NCI-H2029 treated with DMSO at 0.1 percent for 48 hours (cell line): ENCODE results near the gene GGA2.
"Not testable (repeated sequence)": the region's sequence is repeated elsewhere in the genome, so short reads cannot be mapped to it uniquely, and the experiment has no call there.

Experiments used
- DNase-seq: peaks from one replicate; lab custom pipeline; 2025; lab: John Stamatoyannopoulos, UW

GGA2 gene

GRCh38 chr16:23524886-23525285 is 14.6 kb upstream of the GGA2 start:
- DNase-seq: no peak

GRCh38 chr16:23523876-23524385 is 13.6 kb upstream of the GGA2 start:
- DNase-seq: no peak

DNA sequence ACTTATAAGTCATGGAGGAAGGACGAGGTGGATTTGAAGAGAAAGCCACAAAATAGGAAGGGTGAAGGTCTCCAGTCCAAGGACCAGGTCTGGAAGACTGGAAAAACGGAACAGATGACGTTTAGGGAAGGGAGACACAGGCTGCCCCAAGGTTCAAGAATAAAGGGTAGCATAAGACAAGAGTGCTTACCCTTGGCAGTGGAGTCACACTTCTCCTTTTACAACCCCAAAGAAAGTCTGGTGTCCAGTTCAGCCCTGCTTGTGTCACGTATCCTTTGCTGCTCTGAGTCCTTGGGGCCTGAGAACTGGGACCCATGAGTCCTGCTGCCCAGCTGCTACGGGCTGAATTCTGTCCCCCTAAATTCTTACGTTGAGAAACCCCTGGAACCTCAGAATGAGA is 13.0 kb upstream of the GGA2 start:
- no peak for DNase-seq

GRCh38 chr16:23521965-23522364 is 11.7 kb upstream of the GGA2 start:
- DNase-seq: no peak

- DNase-seq: no peak
Measured at GRCh38 chr16:23521037-23521743, 10.9 kb upstream of the GGA2 start.

DNA sequence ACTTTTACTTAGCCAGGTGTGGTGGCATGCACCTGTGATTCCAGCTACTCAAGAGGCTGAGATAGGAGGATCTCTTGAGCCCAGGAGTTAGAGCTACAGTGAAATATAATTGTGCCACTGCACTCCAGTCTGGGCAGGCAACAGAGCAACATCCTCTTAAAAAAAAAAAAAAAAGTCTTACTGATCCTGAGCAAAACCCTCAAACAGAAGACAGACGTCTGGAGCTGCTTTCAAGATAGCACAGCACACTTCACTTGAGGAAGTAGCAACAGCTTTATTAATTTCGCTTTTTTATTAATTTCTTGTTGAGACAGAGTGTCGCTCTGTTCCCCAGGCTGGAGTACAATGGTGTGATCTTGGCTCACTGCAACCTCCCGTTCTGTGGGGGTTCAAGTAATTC is 10.2 kb upstream of the GGA2 start:
- DNase-seq: no peak

- DNase-seq: no peak
Measured at GRCh38 chr16:23519282-23519681, 9.0 kb upstream of the GGA2 start.

DNA sequence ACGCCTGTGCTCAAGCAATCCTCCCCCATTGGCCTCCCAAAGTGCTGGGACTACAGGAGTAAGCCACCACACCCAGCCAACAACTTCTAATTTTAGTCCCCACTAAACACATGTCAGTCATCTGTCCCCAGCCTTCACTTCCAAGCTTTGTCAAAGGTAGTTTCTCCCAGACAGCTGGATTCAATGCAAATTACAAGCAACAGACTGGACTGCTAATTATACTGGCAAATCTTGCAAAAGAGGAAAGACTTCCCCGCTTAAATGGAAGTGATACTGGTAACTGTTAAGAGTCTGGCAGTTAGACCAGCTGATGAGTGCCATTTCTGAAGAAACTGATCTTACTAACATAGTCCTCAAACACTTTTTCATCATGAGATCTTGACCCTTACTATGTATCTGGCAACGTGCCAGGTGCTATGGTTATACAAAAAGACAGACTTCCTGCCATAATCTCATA is 8.2 kb upstream of the GGA2 start:
- DNase-seq: peak; percentile 28

DNA sequence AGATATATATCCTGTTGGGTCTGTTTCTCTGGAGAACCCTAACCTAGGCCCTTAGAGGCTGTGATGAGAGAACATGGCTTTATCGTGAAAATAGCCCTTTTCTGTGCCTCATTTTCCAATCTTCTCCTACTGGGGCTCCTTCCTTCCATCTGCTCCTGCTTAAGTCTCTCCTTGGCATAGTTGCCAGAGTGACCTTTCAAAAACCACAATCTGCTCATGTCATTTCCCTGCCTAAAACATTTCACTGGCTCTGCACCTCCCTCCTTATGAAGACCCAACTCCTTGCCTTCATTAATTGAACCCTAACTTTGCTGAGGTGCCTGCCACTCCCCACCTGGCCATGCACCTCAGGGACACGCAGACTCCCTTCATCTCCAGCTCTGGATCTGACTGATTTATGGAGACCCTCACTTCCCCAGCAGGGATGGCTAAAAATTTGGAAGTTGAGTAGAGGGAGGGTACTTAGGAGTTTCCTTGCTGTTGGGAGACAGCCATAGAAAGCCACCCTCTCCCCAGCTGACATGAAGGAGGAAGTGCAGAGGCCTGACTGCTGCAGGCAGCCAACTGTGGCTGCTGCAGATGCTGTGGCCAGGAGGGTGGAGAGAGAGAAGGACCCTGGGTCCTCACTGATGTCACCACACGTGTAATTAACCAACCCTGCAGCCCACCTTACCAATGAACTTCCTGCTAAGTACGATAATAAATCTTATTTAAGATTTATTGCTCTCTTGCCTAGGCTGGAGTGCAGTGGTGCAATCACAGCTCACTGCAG is 6.3 kb upstream of the GGA2 start:
- DNase-seq: no peak

- no peak for DNase-seq
Measured at GRCh38 chr16:23515881-23516280, 5.6 kb upstream of the GGA2 start.

DNA sequence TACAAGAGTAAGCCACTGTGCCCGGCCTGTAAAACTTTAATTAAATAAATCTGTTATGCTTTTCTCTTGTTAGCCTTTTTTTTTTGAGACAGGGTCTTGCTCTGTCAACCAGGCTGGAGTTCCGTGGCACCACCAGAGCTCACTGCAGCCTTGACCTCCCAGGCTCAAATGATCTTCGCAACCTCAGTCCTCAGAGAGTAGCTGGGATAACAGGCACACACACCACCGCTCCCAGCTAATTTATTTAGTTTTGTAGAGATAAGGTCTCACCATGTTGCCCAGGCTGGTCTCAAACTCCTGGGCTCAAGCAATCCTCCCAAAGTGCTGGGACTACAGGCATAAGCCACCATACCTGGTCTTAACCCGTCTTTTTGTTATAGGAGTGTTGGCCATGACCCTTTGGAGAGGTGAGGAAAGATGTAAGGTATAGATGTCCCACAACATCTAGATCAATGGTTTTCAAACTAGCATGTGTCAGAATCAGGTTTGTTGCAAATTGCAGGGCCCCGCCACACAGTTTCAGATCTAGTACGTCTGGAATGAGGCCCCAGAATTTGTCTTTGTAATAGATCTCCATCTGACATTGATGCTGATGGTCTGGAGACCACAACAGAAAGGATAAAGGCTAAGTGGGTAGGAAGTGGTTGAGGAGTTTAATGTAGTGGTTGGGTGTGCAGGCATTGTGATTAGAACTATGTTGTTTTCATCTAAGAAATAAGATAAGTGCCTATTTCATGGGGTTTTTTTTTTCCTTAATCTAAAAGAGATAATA is 4.3 kb upstream of the GGA2 start:
- no peak for DNase-seq

DNA sequence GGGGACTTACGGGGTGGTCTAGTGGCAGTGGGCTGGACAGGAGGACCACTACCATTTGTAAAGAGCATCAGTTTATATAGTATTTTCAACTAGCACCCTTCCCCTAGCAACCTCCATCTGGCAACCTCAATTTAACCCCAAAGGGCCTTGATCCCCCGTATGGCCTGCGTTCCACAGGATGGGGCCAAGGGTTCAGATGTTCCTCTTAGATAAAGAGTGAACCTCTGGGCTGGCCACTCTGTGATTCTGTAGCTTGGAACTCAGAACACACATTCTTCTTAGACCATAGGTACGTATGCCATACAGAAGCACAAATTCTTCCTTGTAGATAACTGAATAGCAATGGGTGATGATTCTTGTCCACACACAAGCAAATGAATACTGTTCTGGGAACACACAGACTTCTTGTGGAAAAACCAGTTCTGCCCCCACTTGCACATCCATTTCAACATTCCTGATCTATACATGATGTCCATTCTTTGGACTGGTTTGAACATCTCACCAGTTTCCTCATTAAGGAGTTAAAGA is 1.9 kb upstream of the GGA2 start:
- no peak for DNase-seq

- no peak for DNase-seq
Measured at GRCh38 chr16:23511731-23512130, 1.4 kb upstream of the GGA2 start.

DNA sequence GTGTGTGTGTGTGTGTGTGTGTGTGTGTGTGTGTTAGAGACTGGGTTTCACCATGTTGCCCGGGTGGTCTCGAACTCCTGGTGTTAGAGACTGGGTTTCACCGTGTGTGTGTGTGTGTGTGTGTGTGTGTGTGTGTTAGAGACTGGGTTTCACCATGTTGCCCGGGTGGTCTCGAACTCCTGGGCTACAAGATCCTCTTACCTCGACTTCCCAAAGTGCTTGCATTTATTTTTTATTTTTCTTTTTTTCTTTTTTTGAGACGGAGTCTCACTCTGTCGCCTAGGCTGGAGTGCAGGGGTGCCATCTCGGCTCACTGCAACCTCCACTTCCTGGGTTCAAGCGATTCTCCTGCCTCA is 599 bp upstream of the GGA2 start:
- DNase-seq: not testable (repeated sequence)

DNA sequence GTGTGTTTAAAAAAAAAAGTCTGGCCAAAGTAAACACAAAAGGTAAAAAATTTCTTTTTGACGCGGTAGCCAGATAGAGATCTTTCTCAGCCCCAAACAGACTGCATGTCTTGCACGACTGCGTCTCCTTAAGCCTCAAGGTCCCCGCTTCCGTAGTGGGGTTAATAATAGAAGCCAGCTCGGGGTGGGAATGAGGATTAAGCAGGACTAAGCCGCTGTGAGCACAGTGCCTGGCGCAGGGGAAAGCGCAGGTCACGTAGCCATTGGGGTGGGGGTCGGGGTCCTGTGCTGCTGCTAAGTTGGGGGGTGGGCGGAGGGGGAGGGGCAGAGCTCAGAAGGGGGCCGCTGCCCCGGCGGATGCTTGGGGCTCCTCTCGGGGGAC is 521 bp downstream of the GGA2 start:
- DNase-seq: no peak

DNA sequence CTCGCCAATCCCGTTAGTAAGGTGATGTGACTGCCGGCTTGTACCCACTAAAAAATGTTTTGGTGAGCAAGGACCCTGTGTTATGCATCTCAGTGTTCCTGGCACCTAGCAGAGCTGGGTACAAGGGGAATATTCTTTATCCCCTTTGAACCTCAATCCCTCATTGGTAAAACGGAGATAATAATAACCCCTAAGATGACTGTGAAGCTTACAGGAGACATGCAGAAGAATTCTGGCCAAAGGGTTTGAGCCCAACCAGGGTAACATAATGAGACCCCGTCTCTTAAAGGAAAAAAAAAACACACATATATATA is 896 bp downstream of the GGA2 start:
- DNase-seq: no peak

- no peak for DNase-seq
Measured at GRCh38 chr16:23508589-23509440, 1.5 kb downstream of the GGA2 start.

DNA sequence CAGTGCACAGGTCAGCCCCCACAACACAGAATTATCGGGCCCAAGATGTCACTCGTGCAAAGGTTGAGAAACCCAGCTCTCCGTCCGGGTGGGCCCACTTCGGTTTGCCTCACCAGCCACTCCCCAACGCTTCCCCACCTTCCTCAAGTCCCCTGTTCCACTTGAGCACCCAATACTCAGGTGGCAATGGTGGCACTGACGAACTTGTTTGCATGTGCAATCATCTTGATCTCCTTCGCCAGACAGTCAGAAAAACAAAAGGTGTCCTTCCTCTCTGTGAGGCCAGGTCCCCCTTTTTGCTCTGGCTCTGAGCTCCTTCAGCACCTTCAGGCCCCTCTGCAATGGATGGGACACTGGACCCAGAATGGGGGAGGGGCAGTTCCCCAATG is 3.7 kb downstream of the GGA2 start:
- no peak for DNase-seq

DNA sequence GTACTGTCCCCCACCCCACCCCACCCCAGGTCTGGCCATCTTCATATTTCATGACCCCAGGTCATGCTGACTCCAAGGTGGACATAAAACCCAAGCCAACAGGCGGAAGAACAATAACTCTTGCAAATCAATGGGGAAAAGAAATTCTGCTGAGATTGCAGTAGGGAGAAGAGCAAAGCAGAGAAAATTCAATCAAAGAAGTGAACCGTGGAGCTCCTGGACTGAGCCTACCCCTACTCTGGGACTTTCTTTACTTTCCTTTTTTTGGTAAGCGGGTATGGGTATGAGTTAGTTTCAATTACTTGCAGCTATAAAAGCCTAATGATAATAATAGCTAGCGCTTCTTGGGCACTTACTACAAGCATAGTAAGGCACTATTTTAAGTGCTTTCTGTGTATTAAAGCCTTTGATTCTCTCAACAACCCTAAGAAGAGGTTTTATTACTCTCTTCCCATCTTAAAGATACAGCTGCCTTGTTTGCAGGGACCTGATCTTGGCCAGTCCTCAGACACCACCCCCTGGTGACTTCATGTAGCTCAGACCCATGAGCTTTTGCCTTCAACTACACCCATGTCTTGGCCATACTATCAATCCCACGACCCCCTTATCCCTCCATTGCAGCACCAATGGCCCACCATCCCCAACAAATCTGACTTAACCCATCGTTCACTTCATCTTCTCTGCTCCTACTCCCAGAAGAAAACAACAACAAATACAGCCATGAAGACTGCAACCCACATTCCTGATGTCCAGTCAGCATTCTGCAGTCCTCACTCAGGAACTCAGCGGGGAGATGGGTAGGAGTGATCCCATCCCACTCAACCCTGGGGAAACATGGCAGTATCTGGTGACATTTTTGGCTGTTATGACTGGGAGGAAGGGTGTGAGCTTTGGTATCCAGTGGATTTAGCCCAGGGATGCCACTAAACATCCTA is 4.4 kb downstream of the GGA2 start:
- DNase-seq: no peak

GRCh38 chr16:23505180-23505665 is 5.1 kb downstream of the GGA2 start:
- no peak for DNase-seq
